ENCODE measurements around the gene PEF1.

GRCh38 chr1:31669786-31670592 is 25.3 kb upstream of the PEF1 start:
- TF ChIP-seq CTCF (optimal IDR thresholded peaks at IDR 0.05 in 1 of 3, IDR thresholded peaks at IDR 0.05 in 1 of 3, conservative IDR thresholded peaks at IDR 0.05 in 1 of 3; ENCODE audit: extremely low read depth in 1 of 3, insufficient read depth in 2 of 3, low read length in 3 of 3) (peak in 2 of 3 experiments; percentile 11 to 37), EZH2 (IDR thresholded peaks at IDR 0.05; ENCODE audit: low read length) (no peak)

All from keratinocyte (primary cell).